Renal cortex interstitium (tissue), 11 donors: Measurements from ENCODE around the gene FNIP2. TPM values are rescaled to one million over a fixed set of nuclear protein-coding genes. Genes with fewer than 3 reads are reported as not detected.
A peak's percentile ranks its signal among the peaks of the same experiment; 100 is the strongest.
"Not testable (repeated sequence)": the region's sequence is repeated elsewhere in the genome, so short reads cannot be mapped to it uniquely, and the experiment has no call there.

Experiments used
- DNase-seq, 11 donors: peaks; one replicate each; pipeline ENCODE4 v3.0.0-alpha.2; 2013; ENCODE audit warnings: low read depth in 9 of 11, low spot score in 4 of 11; ENCODE audit errors: extremely low read depth in 1 of 11
- polyA plus RNA-seq, 3 donors: library from polyadenylated mRNA; unstranded; fragments of 120-200 nt; gene quantifications; one replicate each; pipeline ENCODE4 v1.2.1, GENCODE V29; 2013; ENCODE audit not compliant: insufficient read length in 3 of 3

FNIP2 gene
- polyA plus RNA-seq, 3 donors = 43.2 to 52.6 (median 48.0) TPM

DNA sequence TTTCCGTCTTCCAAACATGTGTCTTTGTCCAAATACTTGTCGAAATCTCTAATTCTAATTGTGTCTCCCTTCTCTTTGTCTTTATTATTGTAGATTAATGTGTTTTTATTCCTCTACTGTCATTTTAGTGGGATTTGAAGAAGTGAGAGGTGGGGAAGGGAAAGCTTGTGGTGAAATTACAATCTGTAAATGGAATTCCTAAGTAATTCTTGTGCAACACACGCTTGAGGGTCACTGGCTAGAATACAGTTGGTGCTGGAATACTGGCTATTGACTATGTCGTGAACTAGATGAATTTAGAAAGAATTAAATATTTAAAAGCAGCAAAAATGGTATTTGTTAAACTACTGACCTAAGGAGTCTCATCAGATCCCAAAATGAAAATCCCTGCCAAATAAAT is 10.7 kb upstream of the FNIP2 start:
- no peak for DNase-seq

DNA sequence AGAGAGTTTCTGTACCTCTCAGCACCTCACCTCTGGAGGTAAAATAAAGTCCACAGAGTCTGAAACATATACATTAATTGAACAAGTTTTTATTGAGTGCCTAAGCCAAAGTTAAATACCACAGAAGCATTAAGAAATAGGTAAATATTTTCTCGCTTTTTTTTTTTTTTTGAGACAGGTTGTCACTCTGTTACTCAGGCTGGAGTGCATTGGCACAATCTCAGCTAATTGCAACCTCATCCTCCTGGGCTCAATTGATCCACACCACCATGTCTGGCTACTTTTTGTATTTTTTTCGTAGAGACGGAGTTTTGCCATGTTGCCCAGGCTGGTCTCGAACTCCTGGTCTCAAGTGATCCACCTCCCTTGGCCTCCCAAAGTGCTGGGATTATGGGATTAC is 10.1 kb upstream of the FNIP2 start:
- no peak for DNase-seq

DNA sequence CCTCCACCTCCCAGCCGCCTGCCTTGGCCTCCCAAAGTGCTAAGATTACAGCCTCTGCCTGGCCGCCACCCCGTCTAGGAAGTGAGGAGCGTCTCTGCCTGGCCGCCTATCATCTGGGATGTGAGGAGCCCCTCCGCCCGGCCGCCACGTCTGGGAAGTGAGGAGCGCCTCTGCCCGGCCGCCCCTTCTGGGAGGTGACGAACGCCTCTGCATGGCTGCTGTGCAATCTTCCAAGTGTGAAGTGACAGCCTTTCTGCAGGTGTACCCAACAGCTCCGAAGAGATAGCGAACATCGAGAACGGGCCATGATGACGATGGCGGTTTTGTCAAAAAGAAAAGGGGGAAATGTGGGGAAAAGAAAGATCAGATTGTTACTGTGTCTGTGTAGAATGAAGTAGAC is 9.3 kb upstream of the FNIP2 start:
- DNase-seq = not testable (repeated sequence)

DNA sequence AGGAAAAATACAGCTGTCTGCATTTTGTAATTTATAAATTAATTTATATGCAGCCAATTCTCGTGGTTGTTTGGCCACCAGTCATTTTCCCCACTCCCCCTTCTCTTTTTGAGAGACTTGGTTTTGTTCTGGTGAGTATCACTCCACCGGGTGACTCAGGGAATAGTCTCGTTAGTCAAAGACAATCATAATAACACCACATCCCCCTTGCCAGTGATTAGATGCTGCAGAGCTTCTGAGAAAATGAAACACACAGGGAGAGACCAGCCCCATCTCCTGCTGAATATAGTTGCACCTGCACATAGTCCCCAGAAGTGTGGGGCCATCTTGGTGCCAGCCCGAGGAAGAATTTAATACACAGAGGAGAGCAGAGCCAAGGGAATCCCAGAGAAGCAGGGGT is 8.0 kb upstream of the FNIP2 start:
- DNase-seq = no peak

DNA sequence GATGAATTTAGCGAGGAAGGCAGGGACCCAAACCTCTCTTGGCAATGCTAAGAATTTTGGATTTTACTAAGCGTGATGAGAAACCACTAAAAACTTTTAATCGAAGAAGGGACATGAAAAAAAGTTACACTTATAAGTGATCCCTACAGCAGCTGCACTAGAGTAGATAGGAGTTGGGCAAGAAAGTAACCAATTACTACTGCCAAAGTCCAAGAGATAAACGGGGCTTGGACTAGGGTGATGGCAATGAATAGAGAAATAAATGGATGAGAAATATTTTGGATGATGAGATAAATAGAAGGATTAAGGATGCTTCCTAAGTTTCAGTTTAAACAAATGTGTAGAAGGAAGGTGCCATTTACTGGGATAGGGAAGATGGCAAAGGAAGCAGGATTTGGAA is 6.3 kb upstream of the FNIP2 start:
- no peak for DNase-seq

DNA sequence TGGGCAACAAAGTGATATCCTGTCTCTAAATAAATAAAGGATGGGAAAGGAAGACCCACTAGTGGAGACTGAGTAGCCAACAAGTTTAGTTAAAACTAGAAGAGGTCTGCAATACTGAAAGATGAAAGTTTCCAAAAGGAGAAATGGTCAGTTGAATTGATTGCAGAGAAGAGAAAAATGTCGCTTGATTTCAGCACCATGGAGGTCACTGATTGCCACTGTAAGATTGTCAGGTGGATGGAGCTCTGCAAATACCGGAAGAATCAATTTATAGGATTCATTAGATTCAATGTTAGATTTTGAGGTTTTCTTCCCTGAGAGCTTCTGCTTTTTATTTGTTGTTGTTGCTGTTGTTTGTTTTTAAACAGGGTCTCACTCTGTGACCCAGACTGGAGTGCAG is 5.4 kb upstream of the FNIP2 start:
- DNase-seq = no peak

DNA sequence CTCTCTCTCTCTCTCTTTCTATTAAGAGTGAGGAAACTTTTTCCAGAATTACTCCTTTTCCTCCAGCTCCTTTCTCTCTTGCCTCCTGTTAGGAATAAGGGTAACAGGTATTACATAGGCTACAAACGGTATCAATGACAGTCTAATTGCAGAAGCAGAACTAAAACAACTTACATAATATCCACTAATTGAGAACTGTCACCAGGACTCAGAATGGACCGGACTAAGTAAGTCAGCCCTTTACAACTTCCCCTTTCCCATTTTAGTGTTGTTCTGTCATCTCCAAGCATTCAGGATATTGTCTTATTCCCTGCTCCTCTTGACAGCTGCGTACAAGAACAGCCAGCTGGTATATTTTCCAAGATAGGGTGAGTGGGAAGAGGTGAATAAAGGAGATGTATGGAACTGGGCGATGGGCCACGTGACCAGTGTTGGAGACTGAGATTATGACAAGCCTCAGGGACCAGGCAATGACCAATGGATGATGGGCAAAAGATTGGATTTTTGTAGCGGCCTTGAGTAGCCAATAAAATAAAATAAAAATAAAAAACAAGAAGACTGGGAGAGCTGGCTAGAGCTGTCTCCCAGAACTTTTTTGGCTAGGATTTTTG is 2.3 kb upstream of the FNIP2 start:
- no peak for DNase-seq

DNA sequence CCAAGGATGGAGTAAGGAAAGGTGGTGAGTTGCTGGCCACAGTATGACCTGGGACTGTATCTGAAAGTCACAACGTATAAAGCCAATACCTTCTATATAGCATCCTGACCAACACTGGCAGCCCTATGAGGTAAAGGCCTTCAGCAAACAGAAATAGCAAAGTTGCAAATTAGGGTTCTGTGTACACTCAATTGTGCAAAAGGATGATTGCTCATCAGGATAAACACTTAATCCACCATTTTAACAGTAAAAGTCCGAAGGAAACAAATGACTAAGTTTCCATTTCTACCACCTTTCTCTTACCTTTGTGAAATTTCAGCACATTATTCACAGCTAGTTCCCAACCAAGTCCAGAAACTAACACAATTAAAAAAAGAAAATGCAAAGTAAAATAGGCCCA is 1.4 kb upstream of the FNIP2 start:
- DNase-seq = no peak

DNA sequence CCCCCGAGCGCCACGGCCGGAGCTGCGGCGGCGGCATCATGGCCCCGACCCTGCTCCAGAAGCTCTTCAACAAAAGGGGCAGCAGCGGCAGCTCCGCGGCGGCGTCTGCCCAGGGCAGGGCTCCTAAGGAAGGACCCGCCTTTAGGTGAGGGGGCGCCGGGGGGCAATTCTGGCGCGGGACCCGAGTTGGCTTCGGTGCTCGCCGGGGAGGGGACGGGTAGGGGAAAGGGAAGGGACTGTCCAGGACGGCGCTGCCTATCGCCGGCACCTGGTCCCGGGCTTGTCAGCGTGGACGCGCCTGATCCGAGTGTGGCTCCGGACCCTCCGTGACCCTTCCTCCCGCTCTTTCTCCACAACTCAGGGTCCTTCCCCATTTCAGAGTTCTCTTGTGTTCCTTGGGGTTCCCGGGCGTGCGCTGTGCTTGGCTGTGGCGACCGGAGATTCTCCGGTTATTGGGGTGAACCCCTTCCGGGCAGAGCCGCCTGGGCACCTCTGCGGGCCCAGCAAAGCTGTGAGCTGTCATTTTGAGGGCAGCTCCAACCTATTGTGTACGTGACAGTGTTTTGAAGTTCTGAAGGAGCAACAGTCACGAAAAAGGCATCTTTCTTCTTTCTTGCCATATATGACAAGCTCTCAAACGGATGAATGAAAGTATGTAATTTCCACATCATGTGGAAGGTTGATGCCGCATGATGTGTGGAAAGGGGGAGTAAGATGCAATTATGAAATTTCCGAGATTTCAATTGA is 522 bp downstream of the FNIP2 start:
- peak in 1 of 11 donors; percentile 32 for DNase-seq

DNA sequence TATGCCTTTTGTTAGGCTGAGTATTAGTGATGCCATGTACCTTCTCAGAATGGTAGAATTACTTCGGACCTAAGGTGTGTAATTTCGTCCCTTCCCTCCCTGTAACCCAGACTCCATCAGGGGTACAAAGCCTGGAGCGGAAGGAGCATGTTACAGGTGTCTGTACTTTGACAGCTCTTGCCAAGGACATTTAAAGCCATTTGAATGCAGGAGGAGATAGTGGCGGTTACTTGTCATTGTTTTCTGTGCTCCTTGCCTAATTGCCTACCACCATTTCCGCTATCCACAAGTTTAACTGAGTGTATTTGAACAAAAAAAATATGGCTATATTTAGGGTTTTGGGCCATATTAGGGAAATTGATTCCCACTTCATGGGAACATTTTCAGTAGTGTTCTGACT is 1.8 kb downstream of the FNIP2 start:
- no peak for DNase-seq

DNA sequence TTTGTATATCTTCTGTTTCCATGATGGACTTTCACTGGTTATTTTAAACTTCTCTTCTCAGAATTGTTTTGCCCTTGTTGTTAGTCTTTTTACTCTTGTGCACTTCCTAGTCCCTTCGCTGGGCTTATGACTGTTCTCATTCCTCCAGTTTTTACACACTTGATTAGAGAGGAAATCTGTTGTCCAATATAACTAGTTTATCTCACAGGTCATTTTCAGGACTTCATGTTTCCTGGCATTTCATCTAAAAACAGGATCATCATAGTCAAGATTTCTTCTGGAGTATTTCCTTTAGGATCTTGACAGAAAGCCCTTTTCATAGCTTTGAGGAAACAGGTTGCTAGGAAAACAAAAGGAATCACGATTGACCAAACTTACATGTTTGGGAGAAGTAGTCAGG is 3.0 kb downstream of the FNIP2 start:
- DNase-seq = no peak

DNA sequence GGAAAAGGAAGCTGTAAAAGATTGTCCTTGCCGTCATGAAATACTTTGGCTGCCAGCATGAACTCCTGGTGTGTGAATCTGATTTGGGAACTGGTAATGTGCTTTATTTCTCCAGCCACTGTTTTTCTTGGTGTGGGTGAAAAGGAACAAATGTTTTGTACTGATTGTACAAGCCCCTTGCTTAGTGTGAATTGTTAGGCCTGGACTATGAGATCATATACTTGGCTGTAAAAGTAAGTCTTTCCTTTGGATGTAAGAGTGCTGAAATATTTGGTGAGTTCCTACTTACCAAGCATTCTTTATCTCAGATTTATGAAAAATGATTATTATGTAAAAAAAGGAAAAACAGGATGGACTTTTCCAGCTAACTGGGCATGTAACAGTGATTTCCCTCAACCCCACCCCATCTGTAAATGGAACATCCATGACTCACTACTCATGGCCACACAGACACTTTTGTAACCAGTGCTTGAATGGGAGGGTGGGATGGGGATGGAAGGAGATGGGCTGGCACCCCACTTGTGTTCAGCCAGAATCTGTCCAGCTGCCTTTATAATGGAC is 6.3 kb downstream of the FNIP2 start:
- no peak for DNase-seq

DNA sequence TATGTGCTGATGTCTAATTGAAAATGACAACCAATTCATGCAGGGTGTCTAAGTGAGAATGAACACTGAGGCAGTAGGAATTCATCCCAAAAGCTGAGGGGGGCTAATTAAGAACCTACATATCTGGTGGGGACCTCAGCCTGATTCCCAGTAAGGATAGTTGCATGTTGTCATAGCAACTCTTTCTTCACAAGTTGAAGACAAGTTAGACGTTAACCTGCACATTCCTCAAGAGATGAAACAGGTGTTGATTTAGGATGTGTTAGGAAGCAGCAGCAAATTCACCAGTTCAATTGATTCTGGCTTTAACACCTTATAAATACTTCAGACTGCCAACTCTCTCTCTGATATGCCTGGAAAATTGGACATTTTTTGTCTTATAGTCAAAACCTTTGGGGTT is 7.3 kb downstream of the FNIP2 start:
- DNase-seq = no peak

DNA sequence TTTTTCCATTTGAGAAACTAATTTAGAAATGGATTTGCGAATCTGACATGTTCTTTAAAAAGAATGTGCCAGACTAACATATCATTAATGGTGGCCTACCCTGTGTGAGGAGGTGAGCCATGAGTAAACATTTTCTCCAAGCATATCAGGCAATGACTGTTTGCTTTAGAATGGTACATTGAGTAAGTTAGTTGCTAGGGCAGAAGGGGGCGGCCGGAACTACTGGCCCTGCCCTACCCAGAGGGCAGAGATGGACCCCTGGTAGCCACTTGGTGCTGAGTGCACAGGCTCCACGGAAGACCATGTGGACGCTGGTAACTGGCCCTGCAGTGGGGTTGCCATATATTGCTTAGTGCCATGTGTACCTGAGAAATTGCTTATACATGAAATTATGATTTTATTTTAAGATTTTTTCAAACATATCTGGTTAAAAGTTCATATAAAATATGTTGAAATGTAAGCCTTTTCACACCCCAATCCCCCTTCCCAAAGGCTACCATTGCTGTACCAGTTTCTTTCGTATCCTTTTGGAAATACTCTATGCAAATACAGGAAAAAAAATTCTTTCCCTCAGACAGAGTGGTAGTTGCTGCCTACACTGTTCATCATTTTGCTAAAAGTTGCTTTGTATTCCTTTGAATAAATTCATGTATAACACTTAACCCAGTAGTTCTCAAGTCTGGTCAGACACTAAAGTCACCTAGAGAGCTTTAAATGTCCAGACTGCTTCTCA is 8.8 kb downstream of the FNIP2 start:
- DNase-seq = no peak

DNA sequence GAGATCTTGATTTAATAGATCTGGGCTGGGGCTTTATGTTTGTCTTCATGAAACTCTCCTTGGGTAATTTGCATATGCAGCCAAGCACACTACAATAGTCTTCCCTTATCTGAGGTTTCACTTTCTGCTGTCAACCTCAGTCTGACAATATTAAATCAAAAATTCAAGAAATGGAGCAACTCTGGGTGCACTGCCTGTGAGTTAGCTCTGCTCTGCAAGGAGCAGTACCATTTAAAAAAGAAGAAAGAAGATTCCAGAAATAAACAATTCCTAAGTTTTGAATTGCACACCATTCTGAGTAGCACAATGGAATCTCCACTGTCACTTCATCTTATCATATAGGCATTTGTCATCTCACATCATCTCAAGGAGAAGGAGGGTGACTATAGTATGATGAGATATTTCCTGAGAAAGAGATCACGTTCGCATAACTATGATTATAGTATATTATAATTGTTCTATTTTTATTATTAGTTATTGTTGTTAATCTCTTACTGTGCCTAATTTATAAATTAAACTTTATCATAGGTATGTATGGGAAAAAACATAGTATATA is 9.4 kb downstream of the FNIP2 start:
- DNase-seq = no peak

DNA sequence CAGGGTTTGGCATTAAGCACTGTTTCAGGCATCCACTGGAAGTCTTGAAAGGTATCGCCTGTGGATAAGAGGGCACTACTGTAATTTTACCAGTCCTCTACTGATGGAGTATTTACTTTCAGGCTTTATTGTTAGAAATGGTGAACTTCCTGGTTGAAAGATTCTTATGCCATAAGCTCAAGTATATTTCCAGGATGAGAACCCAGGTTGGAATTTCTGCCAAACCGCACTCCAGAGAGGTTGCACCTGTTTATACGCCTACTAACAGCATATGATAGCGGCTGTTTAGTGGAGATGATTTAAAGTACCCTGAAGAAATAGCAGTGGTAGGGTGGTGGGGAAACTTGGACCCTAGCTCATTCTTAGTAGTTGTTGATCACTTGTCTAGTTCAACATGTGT is 9.9 kb downstream of the FNIP2 start:
- no peak for DNase-seq

DNA sequence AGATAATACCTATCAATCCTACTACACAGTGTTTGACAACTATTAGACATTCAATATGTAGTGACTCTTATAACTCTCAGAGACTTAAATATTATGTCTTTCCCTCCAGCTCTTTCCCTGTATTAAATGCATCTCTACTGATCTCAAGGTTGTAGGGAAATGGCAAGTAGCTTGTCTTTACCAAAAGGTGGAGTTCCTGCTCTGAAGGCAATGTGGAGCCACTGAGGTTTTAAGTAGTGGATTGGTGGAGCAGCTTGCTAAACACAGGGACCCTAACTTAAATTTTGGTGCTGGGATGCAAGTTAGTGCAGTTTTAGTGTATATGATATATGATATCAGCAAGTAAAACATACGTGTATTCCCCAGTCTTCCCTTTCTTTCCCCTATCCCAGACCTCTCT is 13.1 kb downstream of the FNIP2 start:
- no peak for DNase-seq

DNA sequence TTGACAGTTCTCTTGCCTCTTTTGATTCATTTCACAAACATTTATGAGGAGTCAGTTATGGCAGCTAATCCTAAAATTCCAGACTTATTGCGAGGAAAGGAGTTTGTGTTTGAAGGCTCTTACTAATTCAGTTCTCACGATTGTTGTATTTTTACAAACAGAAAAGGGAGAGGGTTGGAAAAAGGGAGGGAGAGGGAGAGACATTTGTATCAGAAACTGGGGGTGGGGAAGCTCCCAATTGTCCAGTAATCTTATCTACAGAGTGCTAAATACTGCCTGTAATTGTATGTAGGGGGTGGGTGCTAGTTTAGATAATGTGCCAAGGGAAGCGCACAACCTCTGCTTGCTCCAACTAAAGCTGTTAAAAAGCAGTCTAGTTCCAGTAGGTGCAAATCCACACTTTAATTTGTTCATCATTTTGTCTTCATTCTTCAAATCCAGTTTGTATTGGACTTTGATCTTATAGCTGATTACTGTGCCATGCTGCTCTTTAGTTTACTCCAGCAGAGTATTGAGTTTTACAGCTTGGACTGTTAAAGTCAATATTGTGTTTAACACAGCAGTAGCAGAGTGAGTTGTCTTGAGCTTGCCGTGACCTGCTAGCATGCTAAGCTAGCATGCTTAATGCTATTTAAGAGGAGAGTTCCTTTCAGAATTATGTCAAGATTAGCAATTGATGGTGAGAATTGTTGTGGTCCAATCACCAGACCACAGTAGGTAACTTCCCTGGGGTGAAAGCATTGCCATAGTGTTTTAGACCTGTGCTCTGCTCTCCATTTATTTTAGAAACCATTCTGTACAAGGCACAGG is 13.9 kb downstream of the FNIP2 start:
- DNase-seq = no peak

DNA sequence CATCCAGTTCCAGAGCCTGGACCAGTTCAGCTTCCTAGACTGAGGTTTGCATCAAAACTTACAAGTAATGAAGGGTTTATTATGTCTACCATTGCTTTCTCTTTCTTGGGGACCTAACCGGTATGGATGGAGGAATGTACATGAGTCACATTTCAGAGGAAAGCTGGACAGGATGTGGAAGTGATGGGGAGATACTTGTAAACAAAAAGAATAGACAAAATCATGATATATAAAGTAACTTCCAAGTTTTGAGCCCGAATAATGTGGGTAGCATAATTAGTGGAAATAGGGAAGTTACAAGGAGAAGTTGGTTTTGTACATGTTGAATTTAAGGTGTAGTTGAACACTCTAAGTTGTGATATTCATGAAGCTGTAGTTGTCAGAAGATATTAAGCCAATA is 15.0 kb downstream of the FNIP2 start:
- DNase-seq = no peak
